Cerebellar nuclear complex (tissue), 1 donor: ENCODE measurements around the gene PHACTR1.

ENCODE experiments used
- DNase-seq, 2 experiments: peaks; one replicate each; lab custom pipeline; 2025; lab: John Stamatoyannopoulos, UW

The PHACTR1 gene

GRCh38 chr6:13262302-13263230 is 546.0 kb downstream of the PHACTR1 start:
- DNase-seq, result no peak

- no peak for DNase-seq
Observed at GRCh38 chr6:13263669-13264068, 547.1 kb downstream of the PHACTR1 start.

- no peak for DNase-seq
Observed at GRCh38 chr6:13267142-13267651, 550.6 kb downstream of the PHACTR1 start.

GRCh38 chr6:13268913-13269518 is 552.4 kb downstream of the PHACTR1 start:
- DNase-seq, result no peak

GRCh38 chr6:13272131-13273046 is 555.8 kb downstream of the PHACTR1 start:
- DNase-seq, result no peak

GRCh38 chr6:13273202-13273930 is 556.8 kb downstream of the PHACTR1 start:
- no peak for DNase-seq

GRCh38 chr6:13273931-13274706 is 557.6 kb downstream of the PHACTR1 start:
- no peak for DNase-seq

GRCh38 chr6:13274707-13275434 is 558.3 kb downstream of the PHACTR1 start:
- no peak for DNase-seq

GRCh38 chr6:13275435-13275989 is 558.9 kb downstream of the PHACTR1 start:
- no peak for DNase-seq

GRCh38 chr6:13277231-13277630 is 560.7 kb downstream of the PHACTR1 start:
- no peak for DNase-seq

GRCh38 chr6:13278164-13278563 is 561.6 kb downstream of the PHACTR1 start:
- DNase-seq, result no peak

- DNase-seq, result no peak
Observed at GRCh38 chr6:13278991-13279390, 562.4 kb downstream of the PHACTR1 start.

GRCh38 chr6:13280254-13280653 is 563.7 kb downstream of the PHACTR1 start:
- no peak for DNase-seq

- no peak for DNase-seq
Observed at GRCh38 chr6:13281686-13282085, 565.1 kb downstream of the PHACTR1 start.

- no peak for DNase-seq
Observed at GRCh38 chr6:13282393-13283069, 566.0 kb downstream of the PHACTR1 start.

- no peak for DNase-seq
Observed at GRCh38 chr6:13283331-13283730, 566.8 kb downstream of the PHACTR1 start.

- no peak for DNase-seq
Observed at GRCh38 chr6:13284646-13285045, 568.1 kb downstream of the PHACTR1 start.

- DNase-seq, result no peak
Observed at GRCh38 chr6:13285705-13286104, 569.1 kb downstream of the PHACTR1 start.

GRCh38 chr6:13286181-13286580 is 569.6 kb downstream of the PHACTR1 start:
- no peak for DNase-seq
